GM23338 (cell line): ENCODE measurements around the gene MICAL2. TPM values are rescaled to one million over a fixed set of nuclear protein-coding genes. Genes with fewer than 3 reads are reported as not detected.

Experiments
- ATAC-seq: fragments of 200-7000 bp; cut with Tn5 transposase; 3 replicates; pipeline ENCODE4 v1.9.1; 2020
- DNase-seq: peaks from one replicate; pipeline ENCODE4 v3.0.0-alpha.2; 2015; ENCODE audit warnings: low spot score
- H2AFZ ChIP-seq: fragments of 200-600 bp; sonication (generic); 2 replicates; pipeline ENCODE4 v1.8.0; 2016; ENCODE audit warnings: antibody characterized with exemption, mild to moderate bottlenecking, moderate library complexity
- H3F3A ChIP-seq: fragments of 200-600 bp; sonication (generic); replicated peaks from 2 replicates; pipeline ENCODE4 v1.8.0; 2017; ENCODE audit warnings: antibody characterized with exemption, mixed run types, low read depth
- H3K27ac ChIP-seq: fragments of 200-600 bp; sonication (generic); 2 replicates; pipeline ENCODE4 v1.6.1; 2016; ENCODE audit warnings: low read depth
- H3K27me3 ChIP-seq: fragments of 200-600 bp; sonication (generic); 2 replicates; pipeline ENCODE4 v1.8.0; 2016; ENCODE audit warnings: mild to moderate bottlenecking, mixed run types, moderate library complexity; ENCODE audit not compliant: insufficient read depth
- H3K36me3 ChIP-seq: fragments of 200-600 bp; sonication (generic); 2 replicates; pipeline ENCODE4 v1.8.0; 2016; ENCODE audit warnings: mild to moderate bottlenecking; ENCODE audit not compliant: insufficient read depth
- H3K4me1 ChIP-seq: fragments of 200-600 bp; sonication (generic); 2 replicates; pipeline ENCODE4 v1.8.0; 2016; ENCODE audit warnings: mild to moderate bottlenecking, moderate library complexity; ENCODE audit not compliant: insufficient read depth
- H3K4me2 ChIP-seq: fragments of 200-600 bp; sonication (generic); 2 replicates; pipeline ENCODE4 v1.7.1; 2017; ENCODE audit warnings: mixed run types
- H3K4me3 ChIP-seq: fragments of 200-600 bp; sonication (generic); 2 replicates; pipeline ENCODE4 v1.6.1; 2016; ENCODE audit warnings: mixed run types
- H3K79me2 ChIP-seq: fragments of 200-600 bp; sonication (generic); replicated peaks from 2 replicates; pipeline ENCODE4 v1.8.0; 2017; ENCODE audit warnings: mild to moderate bottlenecking; ENCODE audit not compliant: insufficient read depth
- H3K9me2 ChIP-seq: fragments of 200-600 bp; sonication (generic); 2 replicates; pipeline ENCODE4 v1.8.0; 2017; ENCODE audit not compliant: insufficient read depth
- H4K20me1 ChIP-seq: fragments of 200-600 bp; sonication (generic); replicated peaks from 2 replicates; pipeline ENCODE4 v1.8.0; 2017; ENCODE audit warnings: mild to moderate bottlenecking; ENCODE audit not compliant: insufficient read depth
- H3K27ac Mint-ChIP-seq: 2 replicates; pipeline ENCODE4 v1.8.0; 2020; ENCODE audit warnings: inconsistent platforms, mild to moderate bottlenecking, moderate library complexity, mixed read lengths
- H3K27me3 Mint-ChIP-seq: 3 replicates; pipeline ENCODE4 v1.8.0; 2022; ENCODE audit warnings: low read depth, mild to moderate bottlenecking, moderate library complexity, mixed read lengths, inconsistent platforms; ENCODE audit not compliant: insufficient read depth, poor library complexity
- H3K36me3 Mint-ChIP-seq: 3 replicates; pipeline ENCODE4 v1.8.0; 2021; ENCODE audit warnings: low read depth, mild to moderate bottlenecking, inconsistent platforms, moderate library complexity, mixed read lengths
- H3K4me1 Mint-ChIP-seq: 3 replicates; pipeline ENCODE4 v1.8.0; 2020; ENCODE audit warnings: mild to moderate bottlenecking, inconsistent platforms, mixed read lengths
- H3K4me3 Mint-ChIP-seq: 3 replicates; pipeline ENCODE4 v1.8.0; 2021; ENCODE audit warnings: moderate library complexity, mild to moderate bottlenecking, inconsistent platforms, mixed read lengths
- H3K9me3 Mint-ChIP-seq: 3 replicates; pipeline ENCODE4 v1.8.0; 2020; ENCODE audit warnings: moderate library complexity, mild to moderate bottlenecking, inconsistent platforms, mixed read lengths
- CTCF ChIP-seq, 2 experiments: fragments of 200-600 bp in 1 of 2; sonication (generic) in 1 of 2; conservative IDR thresholded peaks; 2 replicates each; pipeline versions ENCODE4 v1.5.1 to v1.6.1; 2016 to 2017; ENCODE audit warnings: antibody characterized with exemption in 2 of 2, low read depth in 2 of 2, mild to moderate bottlenecking in 2 of 2, moderate library complexity in 1 of 2
- EZH2 ChIP-seq: fragments of 200-600 bp; sonication (generic); IDR thresholded peaks from one replicate; pipeline ENCODE4 v1.8.0; 2017; ENCODE audit warnings: antibody characterized with exemption, mild to moderate bottlenecking, low read depth; ENCODE audit not compliant: unreplicated experiment
- JUNB ChIP-seq: IDR thresholded peaks from one replicate; pipeline ENCODE4 v1.6.1; 2016; ENCODE audit warnings: antibody characterized with exemption; ENCODE audit not compliant: unreplicated experiment
- NANOG ChIP-seq: IDR thresholded peaks from 2 replicates; pipeline ENCODE4 v1.6.1; 2016; ENCODE audit warnings: antibody characterized with exemption, borderline replicate concordance
- POLR2AphosphoS5 ChIP-seq: IDR thresholded peaks from 2 replicates; pipeline ENCODE4 v1.6.1; 2016; ENCODE audit warnings: antibody characterized with exemption, low read depth
- REST ChIP-seq: IDR thresholded peaks from one replicate; pipeline ENCODE4 v1.6.1; 2018; ENCODE audit warnings: antibody characterized with exemption; ENCODE audit not compliant: unreplicated experiment
- STAT1 ChIP-seq: IDR thresholded peaks from one replicate; pipeline ENCODE4 v1.6.1; 2016; ENCODE audit warnings: antibody characterized with exemption; ENCODE audit not compliant: unreplicated experiment
- ZNF114 ChIP-seq: fragments of 250-450 bp; sonication (Bioruptor Pico); IDR thresholded peaks from 2 replicates; pipeline ENCODE4 v1.5.0; 2020; ENCODE audit warnings: mild to moderate bottlenecking, moderate library complexity
- polyA plus RNA-seq: library from polyadenylated mRNA; unstranded; fragments of >200 nt; fragmentation: Nextera tagmentation; extraction: Ambion mirVana; gene quantifications from 2 replicates; pipeline ENCODE4 v1.2.1, GENCODE V29; 2016
- total RNA-seq: library from RNA; depleted of rRNA; stranded (reverse); fragments of >200 nt; shearing (Covaris generic); gene quantifications from 2 replicates; pipeline ENCODE4 v1.2.3, GENCODE V29; 2014

Gene MICAL2
- total and polyA plus RNA-seq, 2 experiments from 2014 or later, result 0.66 to 1.4 TPM

- no peak overlapping the region for H3K4me3 Mint-ChIP-seq
- H3K27ac Mint-ChIP-seq, result no peak overlapping the region
- peak; percentile 97 for ATAC-seq
- DNase-seq, result peak; percentile 82
- Histone ChIP-seq H3K4me2 (no peak overlapping the region), H3F3A (no peaks in the 10 kb centered on the region), H3K27ac (no peak overlapping the region), H2AFZ (no peak overlapping the region), H3K79me2 (no peaks in the 10 kb centered on the region), H3K4me1 (no peaks in the 10 kb centered on the region), H3K27me3 (no peaks in the 10 kb centered on the region), H3K36me3 (no peaks in the 10 kb centered on the region), H3K4me3 (no peak overlapping the region), H3K9me2 (no peaks in the 10 kb centered on the region), H4K20me1 (no peaks in the 10 kb centered on the region)
- no peaks in the 10 kb centered on the region for H3K9me3 Mint-ChIP-seq
- H3K4me1 Mint-ChIP-seq, result peaks cover 14% of the 10 kb centered on the region
- peaks cover 12% of the 10 kb centered on the region for H3K27me3 Mint-ChIP-seq
- TF ChIP-seq CTCF (conservative IDR thresholded peaks at IDR 0.05; ENCODE audit: low read depth in 2 of 2) (peak; percentile 70 to 79), STAT1 (no peak), ZNF114 (CRISPR knock-in tag) (no peak)
- H3K36me3 Mint-ChIP-seq, result no peaks in the 10 kb centered on the region; the same call in 2 of the 3 replicates
Observed at GRCh38 chr11:12122083-12122482, 11.7 kb downstream of the MICAL2 start.

- ATAC-seq (no peak), DNase-seq (no peak)
- H3K36me3 Mint-ChIP-seq, result no peaks in the 10 kb centered on the region; the same call in 2 of the 3 replicates
- Histone ChIP-seq H3K36me3 (no peaks in the 10 kb centered on the region), H4K20me1 (no peaks in the 10 kb centered on the region), H3F3A (no peaks in the 10 kb centered on the region), H3K79me2 (no peaks in the 10 kb centered on the region), H3K27me3 (no peaks in the 10 kb centered on the region), H3K27ac (no peak overlapping the region), H2AFZ (no peak overlapping the region), H3K4me2 (no peak overlapping the region), H3K4me1 (no peaks in the 10 kb centered on the region), H3K9me2 (no peaks in the 10 kb centered on the region), H3K4me3 (no peak overlapping the region)
- no peak overlapping the region for H3K27ac Mint-ChIP-seq
- no peak overlapping the region for H3K4me3 Mint-ChIP-seq
- H3K4me1 Mint-ChIP-seq, result peaks cover 14% of the 10 kb centered on the region
- peaks cover 12% of the 10 kb centered on the region for H3K27me3 Mint-ChIP-seq
- no peaks in the 10 kb centered on the region for H3K9me3 Mint-ChIP-seq
- TF ChIP-seq CTCF (conservative IDR thresholded peaks at IDR 0.05; ENCODE audit: low read depth in 2 of 2), result no peak
- no peak for TF ChIP-seq EZH2
- no peak for TF ChIP-seq ZNF114 (CRISPR knock-in tag)
- no peak for TF ChIP-seq REST
- no peak for TF ChIP-seq NANOG
- no peak for TF ChIP-seq POLR2AphosphoS5
- TF ChIP-seq JUNB, result no peak
Observed at GRCh38 chr11:12123273-12123672, 12.9 kb downstream of the MICAL2 start.
